Measurements from ENCODE around the gene FRAT2.
"Not testable (repeated sequence)": the region's sequence is repeated elsewhere in the genome, so short reads cannot be mapped to it uniquely, and the experiment has no call there.

Gene FRAT2

GRCh38 chr10:97356318-97356914, 21.9 kb upstream of the FRAT2 start:
- DNase-seq, result no peak

GRCh38 chr10:97355571-97355975, 21.0 kb upstream of the FRAT2 start:
- no peak for DNase-seq

GRCh38 chr10:97353945-97354344, 19.4 kb upstream of the FRAT2 start:
- no peak for DNase-seq

GRCh38 chr10:97349752-97350513, 15.4 kb upstream of the FRAT2 start:
- DNase-seq, result no peak

GRCh38 chr10:97347317-97347716, 12.8 kb upstream of the FRAT2 start:
- no peak for DNase-seq

GRCh38 chr10:97343664-97344063, 9.1 kb upstream of the FRAT2 start:
- DNase-seq, result not testable (repeated sequence)

GRCh38 chr10:97341416-97341815, 6.9 kb upstream of the FRAT2 start:
- no peak for DNase-seq

GRCh38 chr10:97338041-97338440, 3.5 kb upstream of the FRAT2 start:
- no peak for DNase-seq

GRCh38 chr10:97336942-97337831, 2.7 kb upstream of the FRAT2 start:
- no peak for DNase-seq

GRCh38 chr10:97336446-97336845, 1.9 kb upstream of the FRAT2 start:
- DNase-seq, result no peak

- DNase-seq, result no peak
Observed at GRCh38 chr10:97336006-97336405, 1.5 kb upstream of the FRAT2 start.

GRCh38 chr10:97335188-97335619, 675 bp upstream of the FRAT2 start:
- DNase-seq, result no peak

GRCh38 chr10:97333601-97334369, 744 bp downstream of the FRAT2 start:
- DNase-seq, result peak in 2 of 4 experiments; percentile 14 to 15

GRCh38 chr10:97333351-97333600, 1.3 kb downstream of the FRAT2 start:
- DNase-seq, result no peak

GRCh38 chr10:97332591-97333350, 1.8 kb downstream of the FRAT2 start:
- DNase-seq, result no peak

GRCh38 chr10:97331153-97331703, 3.3 kb downstream of the FRAT2 start:
- no peak for DNase-seq

- DNase-seq, result no peak
Observed at GRCh38 chr10:97329766-97330165, 4.8 kb downstream of the FRAT2 start.

- no peak for DNase-seq
Observed at GRCh38 chr10:97328646-97329453, 5.7 kb downstream of the FRAT2 start.

GRCh38 chr10:97327348-97328294, 6.9 kb downstream of the FRAT2 start:
- no peak for DNase-seq

GRCh38 chr10:97325754-97326153, 8.8 kb downstream of the FRAT2 start:
- DNase-seq, result no peak
